ENCODE results near the gene IL1F10. TPM values are rescaled to one million over a fixed set of nuclear protein-coding genes. Genes with fewer than 3 reads are reported as not detected.

Gene IL1F10
- total RNA-seq, 1 experiment from 2014 or later: not detected

- no peak for TF ChIP-seq CTCF (conservative IDR thresholded peaks at IDR 0.05)
- Histone ChIP-seq H4K20me1 (ENCODE audit: control insufficient read depth, insufficient read depth, insufficient read length) (no peaks in the 10 kb centered on the region), H3K4me1 (ENCODE audit: insufficient read depth, low read length) (no peaks in the 10 kb centered on the region), H2BK120ac (ENCODE audit: low read depth, low read length, poor library complexity, severe bottlenecking) (no peak overlapping the region), H3K23me2 (ENCODE audit: insufficient read length, low read depth, low read length, poor library complexity, severe bottlenecking) (no peaks in the 10 kb centered on the region), H3K79me1 (ENCODE audit: insufficient read depth, low read depth, low read length, poor library complexity, severe bottlenecking) (no peaks in the 10 kb centered on the region), H3K27ac (ENCODE audit: insufficient read length, low read depth, low read length) (no peak overlapping the region), H2AFZ (ENCODE audit: low read length) (no peak overlapping the region), H2AK5ac (ENCODE audit: insufficient read length, low read length) (no peak overlapping the region), H2BK5ac (ENCODE audit: insufficient read length, low read length) (no peak overlapping the region), H3K79me2 (ENCODE audit: insufficient read depth, low read length) (no peaks in the 10 kb centered on the region), H3K4me2 (ENCODE audit: insufficient read depth, insufficient read length, low read length) (no peak overlapping the region), H3T11ph (ENCODE audit: low read length) (no peak overlapping the region), H4K5ac (ENCODE audit: insufficient read length, low read depth, low read length) (no peak overlapping the region), H2BK12ac (ENCODE audit: insufficient read length, low read depth, low read length) (no peak overlapping the region), H4K8ac (replicated peaks; ENCODE audit: insufficient read length, low read depth, low read length) (no peak overlapping the region), H3K23ac (ENCODE audit: insufficient read length, low read depth, low read length) (no peak overlapping the region), H3K4ac (ENCODE audit: low read depth, low read length) (no peak overlapping the region), H3K56ac (ENCODE audit: insufficient read length, low read depth, low read length) (no peak overlapping the region), H2BK20ac (ENCODE audit: low read depth, low read length, poor library complexity, severe bottlenecking) (no peak overlapping the region), H3K27me3 (ENCODE audit: insufficient read depth, low read length) (no peaks in the 10 kb centered on the region), H3K18ac (ENCODE audit: insufficient read length, low read depth, low read length) (no peak overlapping the region), H2BK15ac (ENCODE audit: low read depth, low read length) (no peak overlapping the region), H3K9me3 (ENCODE audit: control insufficient read depth, low read depth, low read length) (no peaks in the 10 kb centered on the region), H3K14ac (ENCODE audit: insufficient read depth, low read length) (no peak overlapping the region), H3K9ac (ENCODE audit: extremely low read depth, insufficient read length, low read length) (no peak overlapping the region), H4K91ac (ENCODE audit: insufficient read length, low read depth, low read length) (no peak overlapping the region)
- H3K9me3 Mint-ChIP-seq: peaks cover 0 to 18% of the 10 kb centered on the region in 2 experiments; a peak in 2 of 5 replicates
- H3K27ac Mint-ChIP-seq: peak overlapping the region in 1 of 3 experiments; percentile 70; a peak in 1 of 7 replicates
- no peak for DNase-seq
- peaks cover 5 to 12% of the 10 kb centered on the region in 2 experiments; a peak in 3 of 4 replicates for H3K4me1 Mint-ChIP-seq
- H3K4me3 Mint-ChIP-seq: no peak overlapping the region
- WGBS (ENCODE audit: extremely low coverage, insufficient read length, low lambda C conversion rate): no CpG with 5 or more reads among the region's 1 CpG
- H3K27me3 Mint-ChIP-seq (ENCODE audit: low read depth): peaks cover 46% of the 10 kb centered on the region
- H3K36me3 Mint-ChIP-seq (ENCODE audit: insufficient read depth in 1 of 3, low read depth in 3 of 3): no peaks in the 10 kb centered on the region
Observed at GRCh38 chr2:113028112-113028511, 39.7 kb upstream of the IL1F10 start.
